Measurements from ENCODE around the gene GTF3C5. TPM values are rescaled to one million over a fixed set of nuclear protein-coding genes. Genes with fewer than 3 reads are reported as not detected.
A peak's percentile ranks its signal among the peaks of the same experiment; 100 is the strongest.

The GTF3C5 gene
- total RNA-seq, 1 donor from 2014 or later, result 94.0 TPM

DNA sequence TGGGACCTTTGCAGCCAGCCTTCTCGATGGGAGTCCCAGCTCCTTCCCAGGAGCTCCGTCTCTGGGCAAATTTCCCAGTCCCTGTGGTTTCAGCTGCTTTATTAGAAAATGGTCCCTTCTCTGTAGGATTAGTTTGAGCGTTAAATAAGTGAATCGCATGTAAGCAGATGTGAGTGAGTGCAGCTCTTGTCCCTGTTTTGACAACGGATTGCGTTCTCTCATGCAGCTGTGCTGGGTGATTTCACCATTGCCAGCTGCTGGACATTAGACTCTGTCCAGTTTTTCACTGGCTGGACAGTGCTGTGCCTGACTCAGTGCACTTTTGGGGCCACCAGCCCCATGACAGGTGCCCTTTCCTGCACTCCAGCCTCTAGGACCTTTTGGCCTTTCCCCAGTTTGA lies 19.3 kb downstream of the GTF3C5 start:
- Mint-ChIP-seq H3K4me3 (ENCODE audit: low read depth) (no peak overlapping the region), H3K9me3 (ENCODE audit: low read depth) (no peaks in the 10 kb centered on the region), H3K36me3 (ENCODE audit: insufficient read depth) (peaks cover 8% of the 10 kb centered on the region), H3K27ac (no peak overlapping the region), H3K4me1 (ENCODE audit: low read depth) (no peaks in the 10 kb centered on the region), H3K27me3 (no peaks in the 10 kb centered on the region)
- TF ChIP-seq, protein P1, sequence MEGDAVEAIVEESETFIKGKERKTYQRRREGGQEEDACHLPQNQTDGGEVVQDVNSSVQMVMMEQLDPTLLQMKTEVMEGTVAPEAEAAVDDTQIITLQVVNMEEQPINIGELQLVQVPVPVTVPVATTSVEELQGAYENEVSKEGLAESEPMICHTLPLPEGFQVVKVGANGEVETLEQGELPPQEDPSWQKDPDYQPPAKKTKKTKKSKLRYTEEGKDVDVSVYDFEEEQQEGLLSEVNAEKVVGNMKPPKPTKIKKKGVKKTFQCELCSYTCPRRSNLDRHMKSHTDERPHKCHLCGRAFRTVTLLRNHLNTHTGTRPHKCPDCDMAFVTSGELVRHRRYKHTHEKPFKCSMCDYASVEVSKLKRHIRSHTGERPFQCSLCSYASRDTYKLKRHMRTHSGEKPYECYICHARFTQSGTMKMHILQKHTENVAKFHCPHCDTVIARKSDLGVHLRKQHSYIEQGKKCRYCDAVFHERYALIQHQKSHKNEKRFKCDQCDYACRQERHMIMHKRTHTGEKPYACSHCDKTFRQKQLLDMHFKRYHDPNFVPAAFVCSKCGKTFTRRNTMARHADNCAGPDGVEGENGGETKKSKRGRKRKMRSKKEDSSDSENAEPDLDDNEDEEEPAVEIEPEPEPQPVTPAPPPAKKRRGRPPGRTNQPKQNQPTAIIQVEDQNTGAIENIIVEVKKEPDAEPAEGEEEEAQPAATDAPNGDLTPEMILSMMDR (IDR thresholded peaks at IDR 0.05; ENCODE audit: unreplicated experiment), result no peak
- no peak for DNase-seq (ENCODE audit: low spot score, unreplicated experiment)

DNA sequence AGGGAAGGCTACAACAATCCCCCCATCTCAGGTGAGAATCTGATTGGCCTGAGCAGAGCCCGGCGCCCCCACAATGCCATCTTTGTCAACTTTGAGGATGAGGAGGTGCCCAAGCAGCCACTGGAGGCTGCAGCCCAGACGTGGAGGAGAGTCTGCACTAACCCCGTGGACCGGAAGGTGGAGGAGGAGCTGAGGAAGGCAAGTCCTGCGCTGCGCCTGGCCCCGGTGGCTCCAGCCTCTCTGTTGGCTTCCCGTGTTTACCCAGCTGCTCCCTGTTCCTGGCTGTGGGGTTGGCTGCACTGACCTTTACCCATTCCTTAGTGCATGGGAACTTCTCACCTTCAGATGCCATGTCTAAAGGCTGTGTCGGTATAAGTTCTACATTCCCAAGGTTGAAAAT lies 20.0 kb downstream of the GTF3C5 start:
- peaks cover 6% of the 10 kb centered on the region for H3K36me3 Mint-ChIP-seq (ENCODE audit: insufficient read depth)
- no peaks in the 10 kb centered on the region for H3K4me1 Mint-ChIP-seq (ENCODE audit: low read depth)
- TF ChIP-seq, protein P1 (IDR thresholded peaks at IDR 0.05; ENCODE audit: unreplicated experiment), result no peak
- H3K27ac Mint-ChIP-seq, result peak overlapping the region; percentile 33
- DNase-seq (ENCODE audit: low spot score, unreplicated experiment), result no peak
- H3K9me3 Mint-ChIP-seq (ENCODE audit: low read depth), result no peaks in the 10 kb centered on the region
- H3K27me3 Mint-ChIP-seq, result no peaks in the 10 kb centered on the region
- H3K4me3 Mint-ChIP-seq (ENCODE audit: low read depth), result no peak overlapping the region

DNA sequence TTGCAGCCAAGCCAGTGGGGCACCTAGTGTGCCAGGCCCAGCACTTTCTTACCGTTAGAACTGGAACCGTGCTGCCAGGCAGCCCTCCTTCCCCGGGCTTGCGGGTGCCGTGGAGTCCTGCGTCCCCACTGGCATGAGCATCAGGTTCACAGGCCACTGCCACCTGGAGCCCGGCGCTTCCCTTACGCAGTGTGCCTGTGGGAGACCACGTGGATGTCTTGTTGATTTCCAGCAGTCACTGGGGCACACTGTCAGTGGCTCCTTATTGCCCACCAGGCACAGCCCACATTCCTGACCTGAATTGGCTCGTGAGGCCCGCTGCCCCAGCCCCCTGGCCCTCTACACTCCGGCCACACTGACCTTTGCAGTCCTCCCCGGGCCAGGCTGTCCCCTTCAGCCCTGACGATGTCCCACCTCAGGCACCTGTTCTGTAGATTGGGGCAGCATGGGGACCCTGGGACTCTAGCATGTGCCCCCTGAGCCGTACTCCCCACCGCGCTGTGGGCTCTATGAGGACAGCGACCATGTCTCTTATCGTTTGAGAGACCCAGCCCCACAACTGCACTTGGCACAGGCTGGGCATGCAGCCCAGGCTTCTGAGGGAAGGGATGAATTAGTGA lies 20.6 kb downstream of the GTF3C5 start:
- H3K27me3 Mint-ChIP-seq, result no peaks in the 10 kb centered on the region
- TF ChIP-seq, protein P1 (IDR thresholded peaks at IDR 0.05; ENCODE audit: unreplicated experiment), result no peak
- H3K27ac Mint-ChIP-seq, result no peak overlapping the region
- H3K9me3 Mint-ChIP-seq (ENCODE audit: low read depth), result no peaks in the 10 kb centered on the region
- H3K4me1 Mint-ChIP-seq (ENCODE audit: low read depth), result no peaks in the 10 kb centered on the region
- H3K36me3 Mint-ChIP-seq (ENCODE audit: insufficient read depth), result peaks cover 7% of the 10 kb centered on the region
- no peak for DNase-seq (ENCODE audit: low spot score, unreplicated experiment)
- H3K4me3 Mint-ChIP-seq (ENCODE audit: low read depth), result no peak overlapping the region

DNA sequence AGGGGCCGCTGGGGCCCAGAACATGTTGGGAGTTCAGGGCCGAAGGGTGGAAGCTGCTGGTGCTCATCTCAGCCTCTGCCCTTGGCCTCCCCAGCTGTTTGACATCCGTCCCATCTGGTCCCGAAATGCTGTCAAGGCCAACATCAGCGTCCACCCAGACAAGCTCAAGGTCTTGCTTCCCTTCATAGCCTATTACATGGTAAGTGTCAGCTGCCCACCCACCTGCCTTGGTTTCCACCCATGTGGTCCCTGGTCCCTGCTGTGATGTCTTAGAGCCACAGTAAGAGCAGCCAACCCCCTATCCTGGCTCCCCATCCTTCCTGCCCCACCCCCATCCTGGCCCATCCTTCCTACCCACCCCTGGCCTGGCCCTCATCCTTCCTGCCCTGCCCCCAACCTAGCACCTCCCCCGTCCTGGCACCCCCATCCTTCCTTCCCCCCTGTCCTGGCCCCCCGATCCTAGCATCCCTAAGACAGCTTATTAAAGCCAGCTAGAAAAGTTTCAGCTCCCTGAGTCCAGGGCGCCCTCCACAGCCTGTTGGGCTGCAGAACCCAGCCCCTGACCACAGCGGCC lies 21.3 kb downstream of the GTF3C5 start:
- DNase-seq (ENCODE audit: low spot score, unreplicated experiment), result no peak
- H3K36me3 Mint-ChIP-seq (ENCODE audit: insufficient read depth), result peaks cover 6% of the 10 kb centered on the region
- no peak overlapping the region for H3K4me3 Mint-ChIP-seq (ENCODE audit: low read depth)
- H3K27ac Mint-ChIP-seq, result no peak overlapping the region
- H3K27me3 Mint-ChIP-seq, result no peaks in the 10 kb centered on the region
- TF ChIP-seq, protein P1 (IDR thresholded peaks at IDR 0.05; ENCODE audit: unreplicated experiment), result no peak
- no peaks in the 10 kb centered on the region for H3K9me3 Mint-ChIP-seq (ENCODE audit: low read depth)
- no peaks in the 10 kb centered on the region for H3K4me1 Mint-ChIP-seq (ENCODE audit: low read depth)

DNA sequence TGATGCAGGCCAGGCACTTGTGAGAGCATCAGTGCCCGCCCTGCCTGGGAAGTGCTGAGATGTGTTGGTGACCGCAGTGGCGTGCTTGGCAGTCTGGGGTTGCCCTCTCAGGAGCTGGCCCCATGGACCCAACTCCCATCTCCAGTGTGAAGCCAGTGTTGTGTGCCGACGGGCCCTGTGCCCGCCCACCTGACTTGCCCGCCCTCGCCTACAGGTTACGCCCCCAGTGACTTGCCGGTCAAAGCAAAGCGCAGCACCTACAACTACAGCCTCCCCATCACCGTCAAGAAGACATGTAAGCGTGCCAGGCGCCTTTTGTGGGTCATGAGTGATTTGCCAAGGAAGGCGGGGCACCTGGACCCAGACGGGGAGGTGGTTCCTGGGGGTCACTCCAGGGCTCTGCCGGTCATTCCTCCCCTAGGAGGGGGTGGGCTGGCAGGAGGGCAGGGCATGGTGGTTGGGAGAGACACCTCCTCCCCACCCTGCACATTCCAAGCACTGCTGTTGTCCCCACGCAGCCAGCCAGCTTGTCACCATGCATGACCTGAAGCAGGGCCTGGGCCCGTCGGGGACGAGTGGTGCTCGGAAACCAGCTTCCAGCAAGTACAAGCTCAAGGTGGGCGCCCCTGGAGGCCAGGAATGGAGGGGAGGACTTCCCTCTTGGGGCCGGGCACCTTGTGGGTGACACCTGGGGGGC lies 23.5 kb downstream of the GTF3C5 start:
- H3K36me3 Mint-ChIP-seq (ENCODE audit: insufficient read depth), result peaks cover 9% of the 10 kb centered on the region
- no peaks in the 10 kb centered on the region for H3K9me3 Mint-ChIP-seq (ENCODE audit: low read depth)
- H3K27me3 Mint-ChIP-seq, result no peaks in the 10 kb centered on the region
- TF ChIP-seq, protein P1 (IDR thresholded peaks at IDR 0.05; ENCODE audit: unreplicated experiment), result no peak
- H3K4me3 Mint-ChIP-seq (ENCODE audit: low read depth), result no peak overlapping the region
- no peaks in the 10 kb centered on the region for H3K4me1 Mint-ChIP-seq (ENCODE audit: low read depth)
- no peak for DNase-seq (ENCODE audit: low spot score, unreplicated experiment)
- H3K27ac Mint-ChIP-seq, result no peak overlapping the region
